ENCODE data around the gene DMD. TPM values are rescaled to one million over a fixed set of nuclear protein-coding genes. Genes with fewer than 3 reads are reported as not detected.

The DMD gene
- total and polyA plus RNA-seq, 2 donors from 2014 or later, result 4.2 to 17.9 TPM

- H3K36me3 ChIP-seq (ENCODE audit: control insufficient read depth in 2 of 3, insufficient read depth in 3 of 3, low read length in 3 of 3), result no peaks in the 10 kb centered on the region
- no peaks in the 10 kb centered on the region for H3K9me3 ChIP-seq (ENCODE audit: control insufficient read depth in 2 of 3, insufficient read depth in 1 of 3, low read length in 3 of 3)
- no peaks in the 10 kb centered on the region for H3K4me1 ChIP-seq (ENCODE audit: control insufficient read depth in 2 of 3, insufficient read depth in 2 of 3, low read depth in 1 of 3, low read length in 3 of 3)
- no peak for FAIRE-seq
- no peak overlapping the region for H3K4me3 ChIP-seq (ENCODE audit: low read length in 3 of 3)
- no peak for DNase-seq
- no peak overlapping the region for H3K9ac ChIP-seq (ENCODE audit: low read length in 3 of 3)
- intact Hi-C loops (cut with DNase I), result no loop called here
- no peaks in the 10 kb centered on the region for H3K27me3 ChIP-seq (ENCODE audit: control insufficient read depth, insufficient read depth, low read length)
- TF ChIP-seq CTCF (IDR thresholded peaks at IDR 0.05; ENCODE audit: borderline replicate concordance, extremely low read depth, insufficient read depth), result no peak
- no peak overlapping the region for H3K27ac ChIP-seq (ENCODE audit: low read depth in 2 of 2, low read length in 2 of 2)
Observed at GRCh38 chrX:31252133-31252532, 1959.2 kb downstream of the DMD start.

- no peak for DNase-seq
- H3K4me3 ChIP-seq (ENCODE audit: low read length in 3 of 3), result no peak overlapping the region
- H3K27ac ChIP-seq (ENCODE audit: low read depth in 2 of 2, low read length in 2 of 2), result no peak overlapping the region
- intact Hi-C loops (cut with DNase I), result no loop called here
- H3K4me1 ChIP-seq (ENCODE audit: control insufficient read depth in 2 of 3, insufficient read depth in 2 of 3, low read depth in 1 of 3, low read length in 3 of 3), result no peaks in the 10 kb centered on the region
- H3K9ac ChIP-seq (ENCODE audit: low read length in 3 of 3), result no peak overlapping the region
- no peaks in the 10 kb centered on the region for H3K9me3 ChIP-seq (ENCODE audit: control insufficient read depth in 2 of 3, insufficient read depth in 1 of 3, low read length in 3 of 3)
- H3K27me3 ChIP-seq (ENCODE audit: control insufficient read depth, insufficient read depth, low read length), result no peaks in the 10 kb centered on the region
- no peaks in the 10 kb centered on the region for H3K36me3 ChIP-seq (ENCODE audit: control insufficient read depth in 2 of 3, insufficient read depth in 3 of 3, low read length in 3 of 3)
- no peak for FAIRE-seq
- TF ChIP-seq CTCF (IDR thresholded peaks at IDR 0.05; ENCODE audit: borderline replicate concordance, extremely low read depth, insufficient read depth), result no peak
Observed at GRCh38 chrX:31251336-31251735, 1960.0 kb downstream of the DMD start.

DNA sequence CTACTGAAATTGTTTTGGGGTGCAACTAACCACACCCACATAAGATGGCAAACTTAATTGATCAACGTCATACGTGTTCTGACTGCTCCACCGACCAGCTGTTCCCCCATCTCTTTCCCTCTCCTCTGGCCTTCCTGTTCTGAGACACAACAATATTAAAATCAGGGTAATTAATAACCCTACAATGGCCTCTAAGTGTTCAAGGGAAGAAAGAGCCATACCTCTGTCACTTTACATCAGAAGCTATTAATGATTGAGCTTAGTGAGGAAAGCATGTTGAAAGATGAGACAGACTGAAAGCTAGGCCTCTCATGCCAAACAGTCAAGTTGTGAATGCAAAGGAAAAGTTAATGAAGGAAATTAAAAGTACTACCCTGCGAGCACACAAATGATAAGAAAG is 1965.6 kb downstream of the DMD start:
- Histone ChIP-seq H3K27ac (ENCODE audit: low read depth in 2 of 2, low read length in 2 of 2) (no peak overlapping the region), H3K27me3 (ENCODE audit: control insufficient read depth, insufficient read depth, low read length) (no peaks in the 10 kb centered on the region), H3K9ac (ENCODE audit: low read length in 3 of 3) (no peak overlapping the region), H3K36me3 (ENCODE audit: control insufficient read depth in 2 of 3, insufficient read depth in 3 of 3, low read length in 3 of 3) (no peaks in the 10 kb centered on the region), H3K4me3 (ENCODE audit: low read length in 3 of 3) (no peak overlapping the region), H3K4me1 (ENCODE audit: control insufficient read depth in 2 of 3, insufficient read depth in 2 of 3, low read depth in 1 of 3, low read length in 3 of 3) (no peaks in the 10 kb centered on the region), H3K9me3 (ENCODE audit: control insufficient read depth in 2 of 3, insufficient read depth in 1 of 3, low read length in 3 of 3) (no peaks in the 10 kb centered on the region)
- no peak for TF ChIP-seq CTCF (IDR thresholded peaks at IDR 0.05; ENCODE audit: borderline replicate concordance, extremely low read depth, insufficient read depth)
- FAIRE-seq (no peak), DNase-seq (no peak)
- intact Hi-C loops (cut with DNase I), result no loop called here

DNA sequence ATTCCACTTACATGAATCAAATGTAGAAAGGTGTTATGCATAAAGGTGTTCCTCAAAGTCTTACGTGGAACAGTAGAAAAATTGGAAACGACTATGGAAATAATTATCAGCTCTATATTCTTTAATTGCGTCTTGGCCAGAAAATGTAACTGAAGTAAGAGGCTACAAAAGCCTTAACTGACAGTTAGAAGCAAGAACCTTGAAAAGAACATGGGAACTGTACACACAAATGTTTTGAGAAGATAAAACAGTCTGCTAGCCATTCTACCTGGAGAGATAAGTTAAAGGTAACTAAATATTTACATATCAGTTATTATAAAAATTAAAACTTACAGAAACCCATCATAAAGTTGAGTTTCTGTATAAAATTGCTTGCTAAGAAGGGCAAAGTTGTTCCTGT is 1967.5 kb downstream of the DMD start:
- Histone ChIP-seq H3K9me3 (ENCODE audit: control insufficient read depth in 2 of 3, insufficient read depth in 1 of 3, low read length in 3 of 3) (no peaks in the 10 kb centered on the region), H3K27ac (ENCODE audit: low read depth in 2 of 2, low read length in 2 of 2) (no peak overlapping the region), H3K4me1 (ENCODE audit: control insufficient read depth in 2 of 3, insufficient read depth in 2 of 3, low read depth in 1 of 3, low read length in 3 of 3) (no peaks in the 10 kb centered on the region), H3K36me3 (ENCODE audit: control insufficient read depth in 2 of 3, insufficient read depth in 3 of 3, low read length in 3 of 3) (no peaks in the 10 kb centered on the region), H3K9ac (ENCODE audit: low read length in 3 of 3) (no peak overlapping the region), H3K27me3 (ENCODE audit: control insufficient read depth, insufficient read depth, low read length) (no peaks in the 10 kb centered on the region), H3K4me3 (ENCODE audit: low read length in 3 of 3) (no peak overlapping the region)
- FAIRE-seq (no peak), DNase-seq (no peak)
- no peak for TF ChIP-seq CTCF (IDR thresholded peaks at IDR 0.05; ENCODE audit: borderline replicate concordance, extremely low read depth, insufficient read depth)
- intact Hi-C loops (cut with DNase I), result no loop called here

All from kidney (tissue), 14 donors.